ENCODE measurements around the gene RBM28.

- TF ChIP-seq CTCF (IDR thresholded peaks at IDR 0.05) (no peak), POLR2AphosphoS5 (IDR thresholded peaks at IDR 0.05; ENCODE audit: insufficient read depth in 1 of 2, low read depth in 1 of 2) (no peak)
Observed at GRCh38 chr7:128364166-128364870, 20.6 kb upstream of the RBM28 start.
